ENCODE data around the gene ARL15.

The ARL15 gene

GRCh38 chr5:54243483-54244080 is 66.8 kb downstream of the ARL15 start:
- DNase-seq (ENCODE audit: low read depth): no peak

GRCh38 chr5:54242297-54242696 is 68.1 kb downstream of the ARL15 start:
- DNase-seq (ENCODE audit: low read depth): no peak

DNA sequence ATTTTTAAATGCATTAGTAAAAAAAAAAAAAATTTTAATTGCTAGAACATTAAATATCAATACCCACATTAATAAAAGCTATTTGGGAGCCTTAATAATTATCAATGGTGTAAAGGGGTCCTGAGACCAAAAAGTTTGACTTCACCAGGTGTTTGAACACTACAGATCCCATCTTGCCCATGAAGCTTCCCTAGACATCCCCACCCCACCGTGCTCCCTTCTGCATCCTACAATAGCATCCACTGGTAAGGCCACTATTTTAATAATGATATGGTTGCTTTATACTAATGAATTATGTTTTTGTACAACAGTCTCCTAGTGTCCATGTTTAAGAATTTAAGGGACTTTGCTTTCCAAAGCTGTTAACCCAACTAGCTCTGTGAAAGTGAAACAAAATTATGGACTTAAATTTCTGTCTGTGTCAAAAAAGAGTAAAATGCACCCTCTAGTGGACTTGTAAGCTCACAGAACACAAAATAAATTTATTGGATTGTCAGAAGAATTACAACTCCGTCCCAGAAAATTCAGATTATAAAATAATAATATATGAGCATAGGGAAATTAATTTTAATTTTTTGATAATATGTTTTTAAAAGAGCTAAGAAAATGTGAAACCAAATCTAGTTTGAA is 76.0 kb downstream of the ARL15 start:
- DNase-seq (ENCODE audit: low read depth): no peak

DNA sequence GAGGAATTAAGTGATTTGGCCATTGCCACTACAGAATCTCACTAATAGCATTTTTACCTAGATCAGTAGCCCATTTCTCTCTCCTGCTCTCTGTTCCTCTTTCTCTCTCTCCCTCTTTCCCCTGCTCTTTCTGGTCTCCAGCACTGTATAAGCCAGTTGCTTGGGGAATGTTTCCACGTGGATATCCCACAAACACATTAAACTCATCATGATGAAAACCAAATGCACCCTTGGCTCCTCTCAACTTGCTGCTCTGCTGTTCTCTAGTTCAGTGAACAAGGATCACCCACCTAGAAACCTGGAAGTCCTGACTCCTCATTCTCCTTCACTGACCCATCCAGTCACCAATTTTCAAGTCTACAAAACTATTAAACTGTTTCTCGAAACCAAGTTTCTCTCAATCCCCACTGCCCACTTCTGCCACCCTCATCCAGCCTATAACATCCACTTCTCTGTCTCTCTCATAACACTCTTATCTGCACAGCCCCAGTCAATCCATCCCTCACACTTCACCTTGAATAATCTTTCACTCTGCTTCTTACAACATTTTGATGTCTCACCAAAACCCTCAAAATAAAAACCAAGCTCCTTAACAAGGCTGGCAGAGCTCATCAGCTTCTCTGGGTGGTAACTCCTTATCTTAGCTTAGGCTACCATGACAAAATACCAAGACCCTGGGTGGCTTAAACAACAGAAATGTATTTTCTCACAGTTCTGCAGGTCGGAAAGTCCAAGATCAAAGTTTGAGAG is 79.3 kb downstream of the ARL15 start:
- no peak for DNase-seq (ENCODE audit: low read depth)

DNA sequence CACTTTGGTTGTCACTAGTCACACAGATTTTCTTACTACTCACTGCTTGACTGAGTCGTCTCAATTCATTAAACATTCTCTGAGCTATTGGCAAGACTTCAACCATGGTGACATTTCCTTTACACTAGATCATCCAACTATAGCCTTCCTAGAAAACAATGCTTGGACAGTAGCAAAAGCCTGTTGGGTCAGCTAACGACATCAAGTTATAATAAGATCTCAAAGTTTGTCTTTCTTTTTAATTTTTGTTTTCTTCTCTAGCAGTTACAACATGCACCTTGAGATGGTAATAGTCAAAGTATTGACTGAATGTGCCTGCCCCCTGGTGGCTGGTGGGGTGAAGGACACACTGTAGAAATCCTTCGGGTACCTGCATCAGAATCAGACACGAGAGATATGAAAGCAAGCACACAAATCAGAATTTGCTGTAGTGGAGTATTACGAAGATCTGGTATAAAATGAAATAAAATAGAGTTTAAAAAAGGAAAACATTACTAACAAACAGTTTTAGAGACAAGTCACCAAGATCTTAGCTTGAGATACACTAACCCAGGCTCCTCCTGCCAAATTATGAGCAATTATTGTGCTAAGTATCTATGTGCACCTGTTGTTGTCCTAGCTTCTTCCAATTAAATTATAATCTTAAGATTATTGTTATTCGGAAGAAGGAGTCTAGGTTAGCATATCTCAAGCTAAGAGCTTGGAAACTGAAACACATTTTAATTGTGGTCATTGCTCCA is 81.2 kb downstream of the ARL15 start:
- DNase-seq (ENCODE audit: low read depth): peak; percentile 44

GRCh38 chr5:54227759-54228158 is 82.6 kb downstream of the ARL15 start:
- no peak for DNase-seq (ENCODE audit: low read depth)

GRCh38 chr5:54227109-54227508 is 83.3 kb downstream of the ARL15 start:
- DNase-seq (ENCODE audit: low read depth): no peak

DNA sequence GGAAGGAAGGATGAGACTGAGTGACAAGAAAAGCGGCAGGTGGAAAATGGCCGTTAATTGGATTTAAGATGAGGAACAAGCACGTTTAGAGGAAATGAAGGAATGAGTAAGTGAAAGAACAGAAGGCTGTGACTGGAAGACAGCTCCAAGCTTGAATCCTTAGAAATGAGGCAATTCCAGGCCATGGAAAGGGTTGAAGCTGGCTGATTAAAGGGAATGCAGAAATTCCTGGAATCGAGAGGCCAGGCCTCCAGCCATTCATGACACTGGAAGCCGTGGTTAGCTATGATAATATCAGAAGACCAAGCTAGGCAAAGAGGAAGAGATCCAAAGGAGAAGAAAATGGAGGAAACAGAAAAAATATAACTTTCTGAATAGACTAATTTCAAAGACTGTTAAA is 84.2 kb downstream of the ARL15 start:
- DNase-seq (ENCODE audit: low read depth): no peak

DNA sequence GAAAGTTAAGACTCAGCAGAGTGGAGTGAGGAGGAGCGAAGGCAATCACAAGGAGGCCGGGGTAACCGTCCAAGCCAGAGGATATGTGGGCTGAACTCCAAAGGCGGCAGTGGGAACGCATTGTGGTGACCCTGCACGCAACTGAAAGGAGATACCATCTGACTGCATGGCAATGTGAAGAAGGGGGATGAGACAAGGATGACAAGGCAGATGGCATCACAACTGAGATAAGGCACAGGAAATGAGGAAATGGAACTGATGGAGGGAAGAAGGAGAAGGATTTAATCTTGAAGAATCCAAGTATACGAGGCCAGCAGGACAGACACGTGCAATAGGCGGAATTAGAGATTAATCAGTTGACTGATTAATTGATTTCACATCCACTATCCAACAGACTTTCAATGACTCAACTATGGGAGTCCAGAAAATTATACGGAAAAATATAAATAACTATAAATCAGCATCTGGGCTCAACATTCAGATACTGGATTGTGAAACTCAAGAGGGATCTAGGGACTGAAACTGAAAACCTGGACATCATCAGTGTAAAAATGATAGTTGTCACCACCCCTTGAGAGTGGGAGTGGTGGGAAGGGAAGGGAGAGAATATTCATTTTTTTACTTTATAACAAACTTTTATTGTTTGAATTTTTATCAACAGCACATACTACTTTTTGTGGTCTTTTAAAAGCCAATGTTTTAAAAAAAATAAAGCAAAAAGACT is 86.1 kb downstream of the ARL15 start:
- no peak for DNase-seq (ENCODE audit: low read depth)

DNA sequence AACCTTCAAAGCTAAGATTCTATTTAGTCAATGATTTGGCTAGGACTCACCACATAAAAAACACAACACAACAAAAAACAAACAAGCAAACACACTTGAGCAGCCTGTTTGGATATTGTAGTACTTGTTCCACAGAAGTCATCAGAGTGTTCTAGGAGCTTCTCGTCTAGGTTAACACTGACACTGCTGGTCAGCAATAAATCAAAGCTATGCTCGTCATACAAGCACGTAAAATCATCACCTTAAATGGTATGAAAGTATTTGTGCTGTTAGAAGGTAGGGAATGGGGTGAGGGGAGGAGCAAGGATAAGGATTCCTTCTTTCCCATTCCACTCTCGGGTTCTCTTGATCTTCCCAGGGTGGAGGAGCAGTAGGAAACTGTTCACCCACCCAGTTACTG is 88.0 kb downstream of the ARL15 start:
- DNase-seq (ENCODE audit: low read depth): no peak

DNA sequence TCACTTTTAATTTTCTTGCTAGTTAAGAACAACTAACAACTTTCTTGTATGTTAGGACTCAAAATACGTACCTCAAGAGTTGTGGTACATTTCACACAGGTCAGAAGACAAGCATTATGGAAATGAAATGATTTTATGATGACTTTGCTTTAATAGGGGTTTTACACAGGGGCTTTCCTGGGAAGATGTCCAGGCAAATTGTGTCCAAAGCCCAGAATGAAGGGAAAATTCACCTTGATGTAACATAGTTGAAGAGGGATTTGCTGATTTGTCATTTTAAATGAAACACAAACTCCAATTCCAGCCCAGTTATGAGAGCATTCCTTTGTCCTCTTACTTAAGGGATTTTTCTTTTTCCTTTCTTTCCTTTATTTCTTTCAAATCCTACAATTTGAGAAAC is 89.2 kb downstream of the ARL15 start:
- DNase-seq (ENCODE audit: low read depth): no peak

- no peak for DNase-seq (ENCODE audit: low read depth)
These were observed 89.9 kb downstream of the ARL15 start for GRCh38 chr5:54220230-54221040.

GRCh38 chr5:54217826-54218503 is 92.4 kb downstream of the ARL15 start:
- no peak for DNase-seq (ENCODE audit: low read depth)

- no peak for DNase-seq (ENCODE audit: low read depth)
These were observed 95.1 kb downstream of the ARL15 start for GRCh38 chr5:54215233-54215736.

GRCh38 chr5:54214722-54215121 is 95.7 kb downstream of the ARL15 start:
- no peak for DNase-seq (ENCODE audit: low read depth)

- DNase-seq (ENCODE audit: low read depth): no peak
These were observed 98.0 kb downstream of the ARL15 start for GRCh38 chr5:54212331-54212730.

GRCh38 chr5:54211912-54212311 is 98.5 kb downstream of the ARL15 start:
- DNase-seq (ENCODE audit: low read depth): no peak

DNA sequence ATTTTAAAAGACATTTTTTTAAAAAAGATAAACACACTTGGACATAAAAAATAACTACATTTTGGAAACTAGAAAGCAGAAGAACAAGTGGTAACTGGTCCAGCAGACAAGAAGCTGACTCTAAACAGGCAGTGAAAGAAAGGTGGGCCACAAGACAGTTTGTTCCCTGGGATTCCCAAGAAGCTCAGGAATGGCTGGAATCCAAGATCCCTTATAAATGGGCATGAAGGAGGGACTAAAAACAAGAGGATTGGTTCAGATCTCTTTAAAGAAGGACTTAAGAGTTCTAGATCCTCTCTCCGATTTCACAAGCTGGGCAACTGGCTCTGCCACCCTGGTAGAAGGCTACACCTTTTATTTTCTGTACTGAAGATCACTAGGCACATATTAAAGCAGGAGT is 102.8 kb downstream of the ARL15 start:
- DNase-seq (ENCODE audit: low read depth): no peak

- DNase-seq (ENCODE audit: low read depth): no peak
These were observed 103.7 kb downstream of the ARL15 start for GRCh38 chr5:54206580-54207229.

- DNase-seq (ENCODE audit: low read depth): no peak
These were observed 104.5 kb downstream of the ARL15 start for GRCh38 chr5:54205918-54206317.

Measured in stimulated activated CD8-positive, alpha-beta memory T cell treated with anti-CD3 and anti-CD28 coated beads, Interleukin-15, amount 100 ng/mL, for 24 hours (primary cell).